GM19238 (cell line): Measurements from ENCODE around the gene SMG6.
"Not testable (repeated sequence)": the region's sequence is repeated elsewhere in the genome, so short reads cannot be mapped to it uniquely, and the experiment has no call there.

Source experiments
- DNase-seq: peaks from one replicate; pipeline ENCODE4 v3.0.0; 2011; ENCODE audit warnings: low spot score; ENCODE audit not compliant: insufficient read length

Gene SMG6

DNA sequence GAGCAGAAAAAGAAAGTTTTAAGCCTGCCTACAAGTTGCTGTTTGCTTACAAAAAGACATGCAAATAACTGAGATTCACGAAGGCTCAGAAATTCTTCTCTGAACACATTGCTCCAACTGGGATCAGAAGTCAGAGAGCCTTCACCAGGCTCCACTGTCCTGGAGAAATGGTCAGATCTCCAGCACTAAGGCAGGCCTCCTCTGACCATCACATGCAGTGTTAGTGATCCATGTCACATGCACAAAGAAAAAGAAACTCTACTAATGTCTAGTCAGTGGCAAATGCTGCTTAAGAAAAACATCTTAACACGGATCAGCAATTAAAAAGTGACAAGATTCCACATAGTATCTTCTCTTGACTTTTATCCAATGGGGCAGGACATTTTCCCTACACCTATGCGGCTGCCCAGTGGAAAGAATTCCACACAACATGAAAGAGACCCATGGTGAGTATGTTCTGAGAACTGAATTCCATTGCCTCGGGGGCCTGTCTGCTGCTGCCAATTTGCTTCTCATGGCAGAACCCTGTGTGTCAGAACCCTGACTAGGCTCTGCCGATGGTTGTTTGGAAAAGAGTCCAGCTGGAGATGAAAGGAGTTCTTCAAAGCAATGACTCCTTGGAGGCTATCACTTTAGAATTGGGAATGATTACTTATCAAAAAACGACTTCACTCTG, 152.1 kb downstream of the SMG6 start:
- no peak for DNase-seq

DNA sequence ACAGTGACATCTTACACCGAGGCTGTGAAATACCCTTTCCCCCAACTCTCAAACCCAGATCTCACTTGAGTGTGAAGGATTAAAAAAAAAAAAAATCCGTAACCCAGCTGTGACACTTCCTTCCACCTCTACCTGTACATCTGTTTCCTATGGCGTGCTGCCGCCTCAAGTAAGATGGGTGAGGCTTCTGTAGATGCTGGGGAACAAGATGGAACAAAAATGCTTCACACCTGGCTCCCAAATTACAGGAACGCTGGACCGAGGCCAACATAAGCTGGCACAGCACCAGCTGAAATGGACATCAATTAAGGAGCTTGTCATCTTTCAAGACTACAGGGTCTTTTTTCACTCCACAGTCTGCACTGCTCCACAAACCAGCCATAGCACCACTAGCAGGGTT, 152.8 kb downstream of the SMG6 start:
- DNase-seq = no peak

DNA sequence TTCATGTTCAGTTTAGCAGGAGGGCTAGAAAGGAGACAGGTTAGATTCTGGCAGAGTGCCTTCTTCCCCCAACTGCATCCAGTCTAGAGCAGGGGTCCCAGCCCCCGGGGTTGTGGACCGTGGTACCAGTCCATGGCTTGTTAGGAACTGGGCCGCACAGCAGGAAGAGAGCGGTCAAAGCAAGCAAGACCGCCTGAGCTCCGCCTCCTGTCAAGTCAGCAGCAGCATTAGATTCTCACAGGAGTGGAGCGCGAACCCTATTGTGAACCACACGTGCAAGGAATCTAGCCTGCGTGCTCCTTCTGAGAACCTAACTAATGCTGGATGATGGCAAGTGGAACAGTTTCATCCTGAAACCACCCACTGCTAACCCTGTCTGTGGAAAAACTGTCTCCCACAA, 153.7 kb downstream of the SMG6 start:
- DNase-seq = no peak

DNA sequence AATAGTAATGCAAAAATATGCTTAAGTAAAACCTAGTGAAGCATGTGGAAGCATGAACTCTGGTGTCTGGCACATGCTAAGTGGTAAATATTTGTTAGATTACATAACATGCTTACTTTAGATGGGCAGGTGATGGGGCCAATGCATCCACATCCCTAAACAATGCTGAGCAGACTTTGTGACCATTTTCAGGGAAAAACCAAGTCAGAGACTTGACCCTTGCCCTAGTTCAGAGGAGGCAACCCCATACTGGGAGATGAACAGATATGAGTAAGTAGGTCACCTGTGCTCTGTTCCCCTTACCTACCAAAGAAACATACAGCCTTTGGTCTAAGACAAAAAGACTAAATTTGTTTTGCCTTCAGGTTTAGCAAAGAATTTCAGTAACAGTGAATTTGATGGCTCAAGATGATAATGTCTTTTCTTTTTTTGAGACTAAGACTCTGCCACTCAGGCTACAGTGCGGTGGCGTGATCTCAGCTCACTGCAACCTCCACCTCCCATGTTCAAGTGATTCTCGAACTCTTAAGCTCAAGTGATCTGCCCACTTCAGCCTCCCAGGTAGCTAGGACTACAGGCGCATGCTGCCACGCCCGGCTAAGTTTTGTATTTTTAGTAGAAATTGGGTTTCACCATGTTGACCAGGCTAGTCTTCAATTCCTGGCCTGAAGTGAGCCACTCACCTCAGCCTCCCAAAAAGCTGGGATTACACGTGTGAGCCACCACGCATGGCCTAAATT, 157.3 kb downstream of the SMG6 start:
- DNase-seq = no peak

DNA sequence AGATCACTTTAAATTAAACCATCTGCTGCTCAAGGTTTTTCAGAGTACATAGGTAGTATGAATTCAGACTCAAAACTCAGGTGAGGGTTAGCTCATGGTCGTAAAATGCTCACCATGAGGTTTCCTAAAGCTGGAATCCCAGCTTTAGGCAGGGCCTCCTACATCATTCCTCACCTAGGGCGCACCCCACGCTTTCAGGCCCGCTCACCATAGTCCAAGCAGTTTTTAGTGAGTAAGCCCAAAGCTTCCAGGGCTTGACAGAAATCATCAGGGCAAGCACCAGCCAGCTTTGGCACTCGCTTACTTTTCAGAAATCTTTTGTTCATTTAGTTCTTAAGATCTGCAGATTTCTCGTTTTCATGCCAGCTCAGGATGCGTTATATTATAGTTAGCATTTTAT, 158.9 kb downstream of the SMG6 start:
- no peak for DNase-seq

DNA sequence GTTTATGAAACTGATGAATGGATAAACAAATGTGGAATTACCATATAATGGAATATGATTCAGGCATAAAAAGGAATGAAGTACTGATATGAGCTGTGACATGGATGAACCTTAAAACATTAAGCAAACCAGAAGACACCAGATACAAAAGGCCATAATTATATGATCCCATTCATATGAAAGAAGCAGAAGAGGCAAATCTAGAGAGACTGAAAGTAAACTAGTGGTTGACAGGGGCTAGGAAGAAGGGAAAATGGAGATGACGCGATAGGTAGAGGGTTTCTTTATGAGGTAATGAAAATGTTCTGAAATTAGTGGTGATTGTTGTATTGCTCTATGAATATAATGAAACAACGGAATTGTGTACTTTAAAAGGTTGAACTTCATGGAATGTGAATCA, 160.3 kb downstream of the SMG6 start:
- DNase-seq = no peak

DNA sequence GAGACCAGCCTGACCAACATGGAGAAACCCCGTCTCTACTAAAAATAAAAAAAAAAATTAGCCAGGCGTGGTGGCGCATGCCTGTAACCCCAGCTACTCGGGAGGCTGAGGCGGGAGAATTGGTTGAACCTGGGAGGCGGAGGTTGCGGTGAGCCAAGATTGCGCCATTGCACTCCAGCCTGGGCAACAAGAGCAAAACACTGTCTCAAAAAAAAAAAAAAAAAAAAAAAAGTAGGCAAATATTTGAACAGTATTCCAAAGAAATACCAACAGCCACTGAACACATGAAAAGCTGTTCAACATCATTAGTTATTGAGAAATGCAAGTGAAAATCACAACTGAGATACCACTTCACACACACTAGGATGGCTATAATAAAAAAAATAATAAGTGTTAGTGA, 160.9 kb downstream of the SMG6 start:
- DNase-seq = not testable (repeated sequence)

DNA sequence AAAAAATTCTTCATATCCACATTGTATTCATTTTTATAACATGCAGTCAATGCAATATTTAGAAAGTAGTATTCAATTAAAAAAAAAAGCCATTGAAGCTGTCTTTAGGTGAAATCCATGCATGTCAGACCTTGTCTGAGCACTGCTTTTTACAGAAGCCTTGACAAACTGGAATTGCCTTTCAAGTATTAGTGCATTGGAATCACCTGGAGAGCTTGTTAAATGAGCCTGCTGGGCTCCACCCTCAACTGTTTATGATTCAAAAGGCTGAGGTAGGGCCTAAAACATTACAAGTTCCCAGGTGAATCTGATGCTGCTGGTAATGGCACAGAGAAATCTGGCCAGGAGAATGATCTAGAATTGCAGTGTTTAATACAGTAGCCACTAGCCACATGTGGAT, 162.9 kb downstream of the SMG6 start:
- DNase-seq = no peak

DNA sequence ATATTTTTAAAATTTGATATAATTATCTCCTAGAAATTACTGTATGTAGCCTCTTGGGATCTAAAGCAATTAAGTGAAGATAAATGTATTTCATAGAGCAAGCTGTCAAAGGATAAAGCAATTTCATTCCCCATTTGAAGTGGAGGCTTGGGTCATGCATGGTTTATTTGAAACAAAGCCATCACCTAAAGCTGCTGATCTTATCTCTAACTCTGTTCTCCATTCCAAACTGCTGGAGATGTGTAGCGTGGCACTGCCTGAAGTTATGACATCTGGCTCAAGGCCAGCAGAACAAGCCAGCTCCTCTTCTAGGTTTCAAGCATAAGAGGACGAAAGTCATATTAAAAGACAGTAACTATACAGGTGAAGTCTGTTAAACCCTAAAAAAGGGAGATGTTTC, 164.8 kb downstream of the SMG6 start:
- DNase-seq = no peak

DNA sequence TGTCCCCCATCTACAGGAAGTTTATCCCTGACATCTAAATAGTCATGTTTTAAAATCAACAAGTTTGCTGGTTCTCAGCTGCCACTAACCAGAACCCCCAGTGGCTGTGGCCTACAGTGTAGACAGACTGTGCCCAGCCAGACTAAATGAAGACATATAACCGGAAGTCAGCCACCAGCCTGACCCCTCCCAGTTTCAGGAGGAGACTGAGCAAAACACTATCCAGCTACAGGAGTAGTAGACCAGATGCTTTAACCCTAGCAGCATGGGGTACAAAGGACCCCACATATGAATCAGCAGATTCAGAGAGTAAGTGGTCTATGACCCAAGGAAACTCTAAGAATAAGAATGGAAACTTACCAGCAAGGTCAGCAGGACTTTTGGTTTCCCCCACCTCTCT, 165.3 kb downstream of the SMG6 start:
- DNase-seq = peak; percentile 50

DNA sequence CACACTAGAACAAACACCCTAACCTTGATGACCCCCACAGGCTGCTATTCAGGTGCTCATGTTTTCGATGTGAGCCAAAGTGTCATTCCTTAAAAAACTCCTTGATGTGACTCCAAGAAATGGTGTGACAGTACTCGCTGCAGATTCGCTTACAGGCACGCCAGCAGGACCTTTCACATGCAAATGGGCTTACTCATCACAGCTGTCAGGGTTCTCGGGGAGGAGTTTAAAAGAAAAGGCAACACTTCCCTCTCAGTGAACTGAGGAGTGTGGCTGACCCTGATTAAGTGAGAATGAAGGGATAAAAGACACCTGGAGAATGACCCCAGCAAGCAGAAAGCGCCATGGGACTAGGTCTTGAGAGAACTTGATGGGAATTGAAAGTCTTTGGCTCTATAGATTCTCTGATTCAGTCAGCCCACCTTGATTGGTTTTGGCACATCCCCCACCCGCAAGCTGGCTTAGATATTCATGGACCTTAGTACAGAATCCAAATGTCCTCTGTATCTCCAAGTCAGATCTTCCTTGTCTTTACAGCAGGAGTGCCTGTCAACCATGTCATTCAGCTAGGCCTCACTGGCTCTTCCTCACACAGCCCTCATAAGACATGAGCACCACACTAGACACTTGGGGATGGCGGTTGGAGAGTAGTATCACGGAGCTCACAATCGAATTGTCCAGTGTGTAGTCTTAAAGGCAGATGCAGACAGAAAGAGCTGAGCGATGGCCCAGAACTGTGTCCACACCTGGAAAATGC, 166.1 kb downstream of the SMG6 start:
- DNase-seq = peak; percentile 47

DNA sequence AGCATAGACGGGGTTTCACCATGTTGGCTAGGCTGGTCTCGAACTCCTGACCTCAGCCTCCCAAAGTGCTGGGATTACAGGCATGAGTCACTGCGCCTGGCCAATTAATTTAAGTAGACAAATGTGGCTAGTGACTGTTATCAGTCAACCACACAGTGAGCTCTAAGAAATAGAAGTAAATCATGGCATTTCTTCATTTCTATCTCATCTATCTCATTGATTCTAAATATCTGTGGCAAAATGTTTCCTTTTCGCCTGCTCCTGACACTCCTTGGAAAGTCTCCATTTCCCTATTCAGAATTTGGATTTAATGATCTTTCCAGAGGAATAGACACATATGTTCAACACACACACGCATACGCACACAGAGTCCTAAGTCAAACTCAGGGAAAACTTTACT, 167.3 kb downstream of the SMG6 start:
- no peak for DNase-seq

DNA sequence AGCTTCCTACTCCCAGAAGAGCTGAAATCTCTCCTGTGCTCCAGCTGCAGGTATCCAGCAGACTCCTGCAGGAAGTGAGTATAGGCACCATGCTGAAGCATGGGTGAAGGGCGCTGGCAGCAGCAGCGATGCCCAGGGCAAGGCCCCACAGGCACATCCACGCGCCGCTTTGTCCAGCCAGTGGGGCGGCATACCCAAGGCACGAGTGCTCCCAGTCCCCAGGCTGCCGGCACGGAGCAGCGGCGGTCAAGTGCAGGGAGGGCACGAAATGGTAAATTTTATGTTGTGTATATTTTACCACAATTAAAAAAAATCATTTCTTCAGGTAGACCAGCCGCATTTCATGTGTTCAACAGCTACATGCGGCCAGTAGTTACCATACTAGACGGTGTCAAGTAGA, 175.6 kb downstream of the SMG6 start:
- DNase-seq = no peak

DNA sequence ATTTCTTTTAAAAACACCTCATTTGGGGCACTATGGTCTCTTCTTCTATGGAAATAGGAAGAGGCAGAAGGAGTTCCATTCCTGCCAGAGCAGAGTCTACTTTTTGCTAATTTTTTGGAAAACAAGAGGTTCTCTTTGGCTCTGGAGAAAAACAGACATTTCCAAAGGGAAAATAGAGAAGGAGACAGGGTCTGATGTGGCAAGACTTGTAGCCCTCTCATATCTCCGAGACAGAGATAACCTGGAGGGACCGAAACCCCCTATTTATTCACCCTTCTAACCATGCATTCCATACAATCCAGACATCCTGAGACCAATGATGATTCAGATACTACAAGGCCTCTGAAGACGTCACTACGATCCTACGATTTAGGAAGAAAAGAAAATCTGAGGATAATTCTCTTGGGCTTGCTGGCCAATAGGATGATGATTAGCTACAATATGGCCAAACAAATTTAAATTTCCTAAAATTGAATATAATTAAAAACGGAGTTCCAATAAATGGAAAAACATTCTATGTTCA, 178.5 kb downstream of the SMG6 start:
- no peak for DNase-seq

DNA sequence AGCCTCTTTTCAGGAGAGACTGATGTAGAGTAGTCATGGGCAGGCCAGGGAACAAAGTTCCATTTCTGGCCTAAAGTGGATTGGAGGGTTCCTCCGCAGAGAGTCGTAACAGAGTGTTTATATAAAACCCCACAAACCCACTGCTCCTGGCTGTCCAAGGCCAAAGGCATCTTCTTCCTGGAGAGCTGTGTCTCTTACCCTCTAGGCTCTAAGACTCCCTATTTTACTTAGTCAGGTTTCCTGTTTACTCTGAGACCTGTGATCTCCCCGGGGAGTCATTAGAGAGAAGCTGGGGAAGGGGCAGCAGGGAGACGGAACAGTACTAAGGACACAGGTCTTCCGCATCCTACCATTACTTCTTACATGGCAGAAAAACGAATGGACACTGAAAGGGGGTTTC, 179.2 kb downstream of the SMG6 start:
- DNase-seq = no peak

DNA sequence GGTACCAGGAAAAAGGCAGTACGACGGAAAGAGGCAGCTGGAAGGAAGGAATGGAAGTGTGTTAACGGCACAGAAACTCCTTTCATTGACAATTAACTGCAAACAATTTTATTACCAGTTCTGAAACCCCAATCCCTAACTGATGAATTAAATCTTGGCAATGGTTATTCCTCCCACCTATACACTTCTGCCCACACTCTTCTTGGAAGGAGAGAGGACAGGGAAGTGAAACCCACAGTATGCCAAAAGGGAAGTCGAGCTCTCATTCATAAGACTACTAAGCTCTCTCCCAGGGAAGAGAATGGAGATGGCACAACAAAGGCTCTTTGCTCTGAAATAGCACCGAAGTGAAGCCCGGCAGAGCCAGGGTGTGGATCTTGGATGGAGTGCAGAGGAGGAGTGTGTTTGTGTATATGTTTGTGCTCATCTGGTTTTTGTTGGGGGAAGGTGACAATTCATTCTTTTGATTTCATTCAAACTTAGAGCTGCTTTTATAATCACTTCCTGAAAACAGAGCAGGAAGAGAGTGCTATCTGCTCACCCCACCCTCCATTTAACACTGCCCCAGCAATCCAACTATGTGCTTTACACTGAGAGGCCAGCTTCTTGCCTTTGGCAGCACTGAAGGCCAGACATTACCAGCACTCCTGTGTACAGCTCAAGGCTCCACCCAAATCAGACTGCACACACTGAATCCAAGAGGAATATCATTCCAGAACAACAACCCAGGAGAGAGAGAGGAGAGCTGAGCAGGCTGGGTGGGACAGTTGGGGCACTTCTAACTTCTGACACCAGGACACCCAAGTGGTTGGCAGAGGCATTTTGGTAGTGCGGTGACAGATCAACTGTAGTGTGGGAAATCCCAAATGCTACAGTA, 180.0 kb downstream of the SMG6 start:
- DNase-seq = peak; percentile 17

DNA sequence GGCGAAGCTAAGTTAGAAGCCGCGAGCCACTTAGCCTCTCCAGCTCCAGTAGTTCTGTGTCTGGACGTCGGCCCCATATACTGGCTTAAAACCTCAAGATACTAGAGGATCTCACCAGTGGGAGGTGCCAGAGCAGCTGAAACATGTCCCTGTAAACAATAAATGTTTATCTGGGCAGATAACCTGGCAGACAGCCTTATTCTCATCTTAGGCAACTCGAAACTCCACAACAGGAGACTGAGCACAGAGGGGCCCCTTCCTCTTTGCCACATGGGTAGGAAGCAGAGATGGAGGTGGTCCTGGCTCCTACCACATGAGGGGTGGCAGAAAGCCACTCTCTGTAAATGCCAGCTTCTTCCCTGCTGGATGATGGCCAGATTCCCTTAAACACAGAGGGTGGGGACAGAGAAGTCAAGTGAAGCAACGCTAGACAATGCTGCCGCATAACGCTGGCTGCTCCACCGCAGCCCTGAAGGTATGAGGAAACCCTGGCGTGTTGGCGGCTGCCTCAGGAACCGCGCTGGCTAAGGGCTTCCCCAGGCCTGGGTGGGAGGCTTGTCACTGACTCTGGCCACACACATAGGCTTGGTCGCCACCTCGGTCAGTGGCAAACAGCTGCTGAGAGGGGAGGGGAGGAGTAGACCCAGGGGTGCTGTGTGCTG, 180.8 kb downstream of the SMG6 start:
- DNase-seq = peak; percentile 30

DNA sequence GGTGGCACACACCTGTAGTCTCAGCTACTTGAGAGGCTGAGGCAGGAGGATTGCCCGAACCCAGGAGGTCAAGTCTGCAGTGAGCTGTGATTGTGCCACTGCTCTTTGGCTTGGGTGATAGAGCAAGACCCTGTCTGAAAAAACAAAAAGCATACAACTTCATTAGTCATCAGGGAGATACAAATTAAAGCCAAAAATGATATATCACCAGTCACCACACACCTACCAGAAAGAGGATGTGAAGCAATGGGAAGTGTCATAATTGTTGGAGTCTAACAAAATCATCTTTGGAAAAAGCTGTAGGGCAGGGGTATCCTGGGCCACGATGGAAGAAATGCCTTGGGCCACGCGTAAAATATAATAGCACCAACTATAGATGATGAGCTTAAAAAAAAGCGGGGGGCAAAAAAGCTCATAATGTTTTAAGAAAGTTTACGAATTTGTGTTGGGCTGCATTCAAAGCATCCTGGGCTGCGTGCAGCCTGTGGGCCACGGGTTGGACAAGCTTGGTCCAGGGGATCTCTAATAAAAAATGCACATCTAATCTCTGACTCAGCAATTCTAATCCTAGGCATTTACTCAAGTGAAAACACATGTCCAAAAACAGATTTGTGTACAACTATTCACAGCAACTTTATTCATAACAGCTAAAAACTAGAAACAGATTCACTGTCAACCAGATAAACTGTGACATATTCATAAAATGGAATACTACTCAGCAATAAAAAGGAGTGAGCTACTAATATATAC, 182.8 kb downstream of the SMG6 start:
- DNase-seq = no peak

DNA sequence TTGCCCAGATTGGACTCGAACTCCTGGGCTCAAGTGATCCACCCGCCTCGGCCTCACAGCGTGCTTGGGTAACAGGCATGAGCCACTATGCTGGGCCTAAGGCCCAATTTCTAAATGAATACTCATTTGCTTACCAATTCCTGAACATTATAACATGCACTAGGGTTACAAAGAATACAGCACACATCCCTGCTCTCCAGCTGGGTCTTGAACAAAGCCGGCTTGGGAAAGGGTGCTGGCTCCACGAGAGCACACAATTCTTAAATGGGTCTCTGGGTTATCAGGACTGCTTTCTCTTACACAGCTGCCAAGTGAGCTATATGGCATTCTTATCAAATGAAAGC, 190.3 kb downstream of the SMG6 start:
- DNase-seq = no peak

DNA sequence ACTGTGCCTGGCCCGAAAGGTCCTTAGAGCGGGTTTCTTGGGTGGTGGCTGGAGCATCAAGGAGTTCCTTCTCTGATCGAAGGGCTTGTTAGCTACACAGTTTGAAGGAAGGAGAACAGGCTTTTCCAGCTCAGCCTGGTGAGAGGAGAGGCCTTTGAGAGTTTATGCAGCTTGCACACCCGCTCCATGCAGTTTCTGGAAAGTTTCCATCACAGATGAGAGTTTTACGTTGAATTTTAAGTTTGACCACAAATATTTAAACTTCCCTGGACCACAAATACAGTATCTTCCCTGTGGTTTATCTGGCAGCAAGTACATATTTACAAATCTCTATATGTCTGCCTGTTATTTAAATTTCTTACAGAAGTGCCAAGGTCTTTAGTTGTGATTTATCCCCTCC, 191.9 kb downstream of the SMG6 start:
- no peak for DNase-seq
